Ovary (tissue), 9 donors: ENCODE data around the gene FXN. TPM values are rescaled to one million over a fixed set of nuclear protein-coding genes. Genes with fewer than 3 reads are reported as not detected.

Source experiments
- DNase-seq, 5 donors: peaks; one replicate each; pipeline ENCODE4 v3.0.0-alpha.2; 2019 to 2020
- H3K27ac ChIP-seq, 2 donors: fragments of 200-600 bp; one replicate each; pipeline versions ENCODE4 v1.5.1 to v1.8.0; 2019 to 2022
- H3K27me3 ChIP-seq: fragments of 200-600 bp; one replicate; pipeline ENCODE4 v1.8.0; 2022
- H3K36me3 ChIP-seq: fragments of 200-600 bp; sonication (generic); one replicate; pipeline ENCODE4 v1.5.1; 2019
- H3K4me1 ChIP-seq: one replicate; pipeline ENCODE4 v1.8.1; 2013; ENCODE audit warnings: mild to moderate bottlenecking, moderate library complexity; ENCODE audit not compliant: insufficient read depth
- H3K4me3 ChIP-seq: fragments of 200-600 bp; sonication (generic); one replicate; pipeline ENCODE4 v1.5.1; 2017
- H3K9me3 ChIP-seq, 2 donors: fragments of 200-600 bp in 1 of 2; sonication (generic) in 1 of 2; one replicate each; pipeline versions ENCODE4 v1.5.1 to v1.8.1; 2013 to 2019; ENCODE audit warnings: mild to moderate bottlenecking in 1 of 2, moderate library complexity in 1 of 2
- EP300 ChIP-seq: sonication (generic); formaldehyde crosslinking; IDR thresholded peaks from one replicate; pipeline ENCODE4 v1.6.1; 2017; ENCODE audit warnings: antibody characterized with exemption
- POLR2A ChIP-seq: fragments of 450-650 bp; IDR thresholded peaks from one replicate; pipeline ENCODE4 v1.6.1; 2017; ENCODE audit warnings: antibody characterized with exemption, mild to moderate bottlenecking, moderate library complexity
- WGBS, 3 donors: extraction: QIAGEN DNeasy Blood & Tissue Kit in 1 of 3; methylation state at CpG; one replicate each; pipeline versions ENCODE4 v1.1.5 to v1.1.7; 2013 to 2017; 5-methylcytosine and 5-hydroxymethylcytosine counted together
- intact Hi-C, 4 donors: fragments of 100-400 bp; cut with DNase I; formaldehyde crosslinking; loops; one replicate each; pipeline versions ENCODE4 v1.11.0 to v1.15.1; 2022 to 2023
- polyA plus RNA-seq, 2 donors: library from polyadenylated mRNA; stranded (reverse); fragments of 200-250 nt in 1 of 2; fragments of 350-450 nt in 1 of 2; fragmentation: Illumina TruSeq in 1 of 2; extraction: RNeasy Lipid Tissue Mini Kit (QIAGEN cat#74804) in 1 of 2; gene quantifications; one replicate each; pipeline ENCODE4 v1.2.3, GENCODE V29; 2013 to 2014
- total RNA-seq, 7 donors: library from RNA; depleted of rRNA in 2 of 7; stranded (reverse); fragments of >200 nt in 2 of 7; fragmentation: NEBNext Ultra II Directional in 3 of 7; extraction: Animal tissue kit (Norgen Biotek cat#: 25700) in 3 of 7; gene quantifications; one replicate each; pipeline versions ENCODE4 v1.1.0 to v1.2.4, GENCODE V29; 2016 to 2023
- TF ChIP-seq, protein P1 (sequence below), 3 donors: fragments of 450-650 bp in 2 of 3; fragments of 200-600 bp in 1 of 3; IDR thresholded peaks; one replicate each; pipeline versions ENCODE4 v1.5.1 to v1.8.0; 2016 to 2022; ENCODE audit warnings: antibody characterized with exemption in 3 of 3, mild to moderate bottlenecking in 1 of 3
- donor health status: DM: no; HTN: no; CAD: no; lungs with moderate emphysema.
- donor health status: DM: no; HTN: no; CAD: no.
- donor health status: Bipolar disorder and iron deficiency.
- donor health status: DM: yes; HTN: yes; CAD: no.
- donor health status: DM: no; HTN: no; CAD: no.
- donor health status: DM: yes; HTN: yes; CAD: no.

Gene FXN
- total and polyA plus RNA-seq, 9 donors = 4.5 to 29.2 (median 21.9) TPM

DNA sequence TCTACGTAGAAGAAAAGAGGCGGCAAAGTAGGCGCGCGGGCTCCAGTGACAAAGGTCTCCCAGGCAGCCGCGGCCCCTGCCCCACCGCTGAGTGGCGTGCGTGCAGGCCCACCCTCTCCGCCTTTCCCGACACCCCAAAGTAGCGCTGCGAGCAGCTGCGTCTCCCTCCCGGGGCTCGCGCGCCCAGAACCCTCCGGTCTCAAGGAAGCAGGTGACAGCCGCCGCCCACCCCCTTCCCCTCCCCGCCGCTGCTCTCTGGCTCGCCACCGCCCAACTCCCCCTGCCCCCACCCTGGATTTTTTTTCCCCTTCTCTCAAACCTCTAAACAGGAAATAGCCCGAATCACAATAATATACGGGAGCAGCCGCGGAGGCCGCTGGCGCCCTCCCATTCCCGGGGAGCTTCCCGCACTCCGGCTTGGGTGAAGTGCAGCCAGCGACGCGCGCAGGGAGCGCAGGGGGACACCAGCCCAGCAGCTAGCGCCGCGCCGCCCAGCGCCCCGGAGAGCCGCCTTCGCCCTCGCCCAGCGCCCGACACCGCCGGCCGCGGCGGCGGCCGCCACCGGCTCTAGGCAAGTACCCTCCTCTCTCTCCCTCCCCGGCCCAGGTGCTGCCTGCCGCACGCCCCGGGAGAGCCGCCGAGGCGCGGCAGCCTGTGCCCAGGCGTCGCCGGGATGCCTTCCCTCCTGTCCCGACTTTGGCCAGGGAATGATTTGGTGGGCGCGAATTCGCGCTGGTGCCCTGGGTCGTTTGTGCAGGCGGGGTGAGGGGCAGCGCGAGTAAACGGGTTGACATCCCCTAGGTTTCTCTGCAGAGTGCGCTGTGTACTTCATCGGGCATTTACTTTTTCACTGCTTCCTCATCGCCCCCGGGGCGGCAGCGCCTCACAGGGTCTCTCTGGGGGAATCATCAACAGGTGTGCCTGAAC lies 85.9 kb downstream of the FXN start:
- 0% methylated on average over 71 to 86 of the region's 86 CpGs for WGBS, 3 donors
- Histone ChIP-seq H3K27me3 (no peaks in the 10 kb centered on the region), H3K4me3 (peak overlapping the region; percentile 70), H3K27ac (peak overlapping the region; percentile 64 to 71), H3K4me1 (peaks cover 2% of the 10 kb centered on the region), H3K36me3 (no peaks in the 10 kb centered on the region), H3K9me3 (no peaks in the 10 kb centered on the region)
- intact Hi-C loops = loop anchor here in 1 of 4 donors (10.0 kb wide), 1 partner anchor 73 kb away; no protein-coding TSS in a partner anchor
- TF ChIP-seq EP300 (no peak), POLR2A (no peak)
- TF ChIP-seq, protein P1, sequence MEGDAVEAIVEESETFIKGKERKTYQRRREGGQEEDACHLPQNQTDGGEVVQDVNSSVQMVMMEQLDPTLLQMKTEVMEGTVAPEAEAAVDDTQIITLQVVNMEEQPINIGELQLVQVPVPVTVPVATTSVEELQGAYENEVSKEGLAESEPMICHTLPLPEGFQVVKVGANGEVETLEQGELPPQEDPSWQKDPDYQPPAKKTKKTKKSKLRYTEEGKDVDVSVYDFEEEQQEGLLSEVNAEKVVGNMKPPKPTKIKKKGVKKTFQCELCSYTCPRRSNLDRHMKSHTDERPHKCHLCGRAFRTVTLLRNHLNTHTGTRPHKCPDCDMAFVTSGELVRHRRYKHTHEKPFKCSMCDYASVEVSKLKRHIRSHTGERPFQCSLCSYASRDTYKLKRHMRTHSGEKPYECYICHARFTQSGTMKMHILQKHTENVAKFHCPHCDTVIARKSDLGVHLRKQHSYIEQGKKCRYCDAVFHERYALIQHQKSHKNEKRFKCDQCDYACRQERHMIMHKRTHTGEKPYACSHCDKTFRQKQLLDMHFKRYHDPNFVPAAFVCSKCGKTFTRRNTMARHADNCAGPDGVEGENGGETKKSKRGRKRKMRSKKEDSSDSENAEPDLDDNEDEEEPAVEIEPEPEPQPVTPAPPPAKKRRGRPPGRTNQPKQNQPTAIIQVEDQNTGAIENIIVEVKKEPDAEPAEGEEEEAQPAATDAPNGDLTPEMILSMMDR (IDR thresholded peaks at IDR 0.05) = no peak
- peak; percentile 52 to 67 (median 56) for DNase-seq

DNA sequence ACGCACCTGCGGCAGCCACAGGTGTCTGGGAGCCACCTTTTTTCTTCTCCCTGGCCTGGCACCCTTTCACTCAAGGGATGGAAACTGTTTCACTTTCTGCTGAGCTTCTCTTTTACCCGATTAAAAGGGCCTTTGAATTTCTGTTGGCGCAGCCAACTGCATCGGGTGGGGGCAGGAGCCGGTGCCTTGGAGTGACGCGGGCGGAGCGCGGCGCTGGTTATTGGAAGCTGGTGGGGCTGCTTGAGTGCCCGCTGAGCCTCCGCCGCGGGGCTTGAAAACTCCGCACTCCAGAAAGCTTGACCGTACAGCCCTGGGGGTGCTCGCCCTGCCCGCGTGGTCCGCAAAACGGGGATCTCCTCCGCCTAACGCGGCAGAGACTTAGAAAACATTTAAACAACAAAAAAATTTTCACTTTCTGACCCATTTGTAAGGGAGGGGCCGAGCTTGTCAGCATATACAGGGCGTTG lies 86.6 kb downstream of the FXN start:
- TF ChIP-seq, protein P1 (IDR thresholded peaks at IDR 0.05) = no peak
- TF ChIP-seq EP300 = no peak
- no peak for TF ChIP-seq POLR2A
- intact Hi-C loops = loop anchor here in 1 of 4 donors (10.0 kb wide), 1 partner anchor 73 kb away; no protein-coding TSS in a partner anchor
- 0 to 2% (median 1%) methylated on average over 23 to 28 of the region's 28 CpGs for WGBS, 3 donors

DNA sequence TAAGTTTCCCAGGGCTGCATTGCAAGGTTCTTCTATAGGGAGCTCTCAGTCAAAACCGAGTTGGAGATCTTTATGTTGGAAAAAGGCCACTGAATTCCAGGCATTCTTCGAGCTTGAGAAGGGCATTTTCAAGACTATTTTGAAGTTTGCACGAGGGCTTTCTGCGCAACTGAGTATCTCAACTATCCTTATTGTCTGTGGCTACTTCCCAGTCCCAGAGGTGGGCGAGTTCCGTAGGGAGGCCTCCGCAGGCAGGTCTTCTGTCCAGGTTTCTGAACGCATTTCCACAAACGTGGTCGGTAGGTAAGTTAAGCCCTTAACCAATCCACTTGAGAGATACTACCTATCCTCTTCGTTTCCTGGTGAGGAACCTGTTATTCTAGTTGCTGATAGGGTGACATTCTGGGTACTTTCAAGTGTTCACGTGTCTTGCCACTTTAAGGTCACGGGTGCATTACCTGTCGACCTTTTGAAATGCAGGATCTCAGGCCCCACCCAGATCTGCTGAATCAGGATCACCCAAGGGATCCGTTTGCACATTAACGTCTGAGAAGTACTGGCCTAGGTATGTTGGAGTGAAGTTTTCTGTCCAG lies 87.1 kb downstream of the FXN start:
- Histone ChIP-seq H3K4me3 (peak overlapping the region; percentile 70), H3K9me3 (no peaks in the 10 kb centered on the region), H3K27me3 (no peaks in the 10 kb centered on the region), H3K36me3 (no peaks in the 10 kb centered on the region), H3K4me1 (peaks cover 2% of the 10 kb centered on the region), H3K27ac (peak overlapping the region in 1 of 2 donors; percentile 64)
- intact Hi-C loops = loop anchor here in 1 of 4 donors (10.0 kb wide), 1 partner anchor 72 kb away; no protein-coding TSS in a partner anchor
- DNase-seq = no peak
- WGBS, 3 donors = 37 to 51% (median 41%) methylated on average over 16 of the region's 16 CpGs
- TF ChIP-seq, protein P1 (IDR thresholded peaks at IDR 0.05) = no peak
- TF ChIP-seq EP300 (no peak), POLR2A (no peak)

More for the DNA sequence above, 86.6 kb downstream of the FXN start:
- Histone ChIP-seq H3K36me3 (no peaks in the 10 kb centered on the region), H3K9me3 (no peaks in the 10 kb centered on the region), H3K4me3 (peak overlapping the region; percentile 70), H3K4me1 (peaks cover 2% of the 10 kb centered on the region), H3K27me3 (no peaks in the 10 kb centered on the region), H3K27ac (peak overlapping the region; percentile 64 to 71)
- DNase-seq = peak; percentile 65 to 78 (median 69)
